K562 (cell line): Measurements from ENCODE around the gene CDCP1. TPM values are rescaled to one million over a fixed set of nuclear protein-coding genes. Genes with fewer than 3 reads are reported as not detected.
A peak's percentile ranks its signal among the peaks of the same experiment; 100 is the strongest.

Experiments used
- DMBX1 ChIP-seq: fragments of 250-450 bp; sonication (Bioruptor Pico); IDR thresholded peaks from 2 replicates; pipeline ENCODE4 v1.8.0; 2022; ENCODE audit warnings: inconsistent platforms, mild to moderate bottlenecking, moderate library complexity, borderline replicate concordance
- ESRRA ChIP-seq: fragments of 450-650 bp; IDR thresholded peaks from 2 replicates; pipeline ENCODE4 v1.6.1; 2014; ENCODE audit warnings: low read depth, mild to moderate bottlenecking, moderate library complexity, borderline replicate concordance
- FUS ChIP-seq: fragments of 200-400 bp; formaldehyde crosslinking; optimal IDR thresholded peaks from 2 replicates; pipeline ENCODE3; 2017; ENCODE audit warnings: low read depth, low read length
- IRF2 ChIP-seq: sonication (generic); formaldehyde crosslinking; IDR thresholded peaks from 2 replicates; pipeline ENCODE4 v1.8.1; 2022; ENCODE audit warnings: mild to moderate bottlenecking, missing genetic modification reagents
- KDM4B ChIP-seq, 2 experiments: fragments of 450-650 bp in 1 of 2; sonication (generic) in 1 of 2; IDR thresholded peaks; 2 replicates each; pipeline ENCODE4 v1.6.1; 2016 to 2017; ENCODE audit warnings: borderline replicate concordance in 2 of 2, antibody characterized with exemption in 1 of 2, low read depth in 1 of 2, mild to moderate bottlenecking in 1 of 2
- KLF1 ChIP-seq: fragments of 450-650 bp; IDR thresholded peaks from 2 replicates; pipeline ENCODE4 v1.6.1; 2016; ENCODE audit warnings: missing genetic modification characterization, missing compliant biosample characterization
- KLF6 ChIP-seq: fragments of 250-450 bp; sonication (Bioruptor Pico); IDR thresholded peaks from 2 replicates; pipeline ENCODE4 v1.4.0; 2020; ENCODE audit warnings: mild to moderate bottlenecking, moderate library complexity, borderline replicate concordance
- NFE2L1 ChIP-seq: fragments of 450-650 bp; IDR thresholded peaks from 2 replicates; pipeline ENCODE4 v1.6.1; 2016; ENCODE audit warnings: missing genetic modification characterization, low read depth, mild to moderate bottlenecking, missing compliant biosample characterization, moderate library complexity, borderline replicate concordance
- PHF8 ChIP-seq: fragments of 200-600 bp; sonication (generic); IDR thresholded peaks from 2 replicates; pipeline ENCODE4 v1.6.1; 2012; ENCODE audit warnings: mixed run types, mild to moderate bottlenecking, inconsistent platforms, low read length, moderate library complexity, borderline replicate concordance
- RBBP5 ChIP-seq: fragments of 200-600 bp; sonication (generic); IDR thresholded peaks from 2 replicates; pipeline ENCODE4 v1.6.1; 2012; ENCODE audit warnings: borderline replicate concordance, mild to moderate bottlenecking, low read length, control low read depth, inconsistent platforms; ENCODE audit not compliant: insufficient read depth, poor library complexity, severe bottlenecking
- RFX1 ChIP-seq: fragments of 450-650 bp; IDR thresholded peaks from 2 replicates; pipeline ENCODE4 v1.6.1; 2016; ENCODE audit warnings: mild to moderate bottlenecking, moderate library complexity
- SIRT6 ChIP-seq: IDR thresholded peaks from one replicate; pipeline ENCODE4 v1.6.1; 2012; ENCODE audit warnings: low read depth, mild to moderate bottlenecking, control low read depth, inconsistent platforms, low read length, moderate library complexity
- ZNF134 ChIP-seq: fragments of 250-450 bp; sonication (Bioruptor Pico); conservative IDR thresholded peaks from 2 replicates; pipeline ENCODE4 v1.4.0; 2020
- ZNF23 ChIP-seq: fragments of 250-450 bp; sonication (Bioruptor Pico); IDR thresholded peaks from 2 replicates; pipeline ENCODE4 v1.4.0; 2020; ENCODE audit warnings: mild to moderate bottlenecking
- ZNF395 ChIP-seq: fragments of 200-800 bp; sonication (Bioruptor generic); IDR thresholded peaks from 2 replicates; pipeline ENCODE4 v1.6.1; 2017; ENCODE audit warnings: missing genetic modification characterization, missing compliant biosample characterization
- ZNF444 ChIP-seq: fragments of 250-450 bp; sonication (Bioruptor Pico); IDR thresholded peaks from 2 replicates; pipeline ENCODE4 v1.4.0; 2020; ENCODE audit warnings: mild to moderate bottlenecking, moderate library complexity
- polyA plus RNA-seq, 8 experiments: library from polyadenylated mRNA; depleted of rRNA in 4 of 8; stranded (reverse) in 5 of 8; unstranded in 3 of 8; fragments of >200 nt; fragmentation: Nextera tagmentation in 2 of 8; fragmentation: Illumina TruSeq in 1 of 8; extraction: Ambion mirVana in 2 of 8; extraction: Trizol in 1 of 8; gene quantifications; 2 replicates each; pipeline versions ENCODE4 v1.2.1 to v1.2.3, GENCODE V29; 2011 to 2014; ENCODE audit warnings: inconsistent platforms in 1 of 8, missing spikeins in 1 of 8
- total RNA-seq, 7 experiments: library from RNA; depleted of rRNA in 6 of 7; stranded (reverse); fragments of >200 nt in 6 of 7; fragmentation: Illumina TruSeq in 2 of 7; extraction: Trizol in 2 of 7; gene quantifications; 2 replicates each; pipeline versions ENCODE4 v1.2.1 to v1.2.3, GENCODE V29; 2011 to 2021; ENCODE audit warnings: low replicate concordance in 1 of 7
- TF ChIP-seq, protein P1 (sequence below): fragments of 450-650 bp; formaldehyde crosslinking; IDR thresholded peaks from 2 replicates; pipeline ENCODE4 v1.4.0; 2022; ENCODE audit warnings: mild to moderate bottlenecking, moderate library complexity
- TF ChIP-seq, protein P2 (sequence below): fragments of 250-450 bp; sonication (Bioruptor Pico); IDR thresholded peaks from 2 replicates; pipeline ENCODE4 v1.4.0; 2020

CDCP1 gene
- total and polyA plus RNA-seq, 9 of the 15 experiments (the other 6 are each of a cell fraction or from before 2014, with no cell fraction given): 3.9 to 16.4 (median 5.2) TPM

GRCh38 chr3:45127130-45127822 lies 18.9 kb downstream of the CDCP1 start (continued):
- TF ChIP-seq, protein P1, sequence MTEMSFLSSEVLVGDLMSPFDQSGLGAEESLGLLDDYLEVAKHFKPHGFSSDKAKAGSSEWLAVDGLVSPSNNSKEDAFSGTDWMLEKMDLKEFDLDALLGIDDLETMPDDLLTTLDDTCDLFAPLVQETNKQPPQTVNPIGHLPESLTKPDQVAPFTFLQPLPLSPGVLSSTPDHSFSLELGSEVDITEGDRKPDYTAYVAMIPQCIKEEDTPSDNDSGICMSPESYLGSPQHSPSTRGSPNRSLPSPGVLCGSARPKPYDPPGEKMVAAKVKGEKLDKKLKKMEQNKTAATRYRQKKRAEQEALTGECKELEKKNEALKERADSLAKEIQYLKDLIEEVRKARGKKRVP (CRISPR knock-in tag): no peak
- TF ChIP-seq IRF2 (CRISPR knock-in tag): no peak
- no peak for TF ChIP-seq KLF6 (CRISPR knock-in tag)
- TF ChIP-seq PHF8: no peak
- no peak for TF ChIP-seq SIRT6
- no peak for TF ChIP-seq FUS
- no peak for TF ChIP-seq RFX1
- no peak for TF ChIP-seq KLF1 (tag)
- no peak for TF ChIP-seq NFE2L1
- no peak for TF ChIP-seq RBBP5
- no peak for TF ChIP-seq ZNF444
- TF ChIP-seq ESRRA: no peak
- no peak for TF ChIP-seq ZNF134 (CRISPR knock-in tag)
- TF ChIP-seq KDM4B (IDR thresholded peaks at IDR 0.05; ENCODE audit: borderline replicate concordance in 2 of 2, low read depth in 1 of 2): no peak
- TF ChIP-seq DMBX1 (CRISPR knock-in tag): peak; percentile 65; the same call in 1 of the 2 replicates
- 0 out of 2 replicates have a peak, but pooled peaks have one; percentile 36 for TF ChIP-seq ZNF395
- TF ChIP-seq, protein P2, sequence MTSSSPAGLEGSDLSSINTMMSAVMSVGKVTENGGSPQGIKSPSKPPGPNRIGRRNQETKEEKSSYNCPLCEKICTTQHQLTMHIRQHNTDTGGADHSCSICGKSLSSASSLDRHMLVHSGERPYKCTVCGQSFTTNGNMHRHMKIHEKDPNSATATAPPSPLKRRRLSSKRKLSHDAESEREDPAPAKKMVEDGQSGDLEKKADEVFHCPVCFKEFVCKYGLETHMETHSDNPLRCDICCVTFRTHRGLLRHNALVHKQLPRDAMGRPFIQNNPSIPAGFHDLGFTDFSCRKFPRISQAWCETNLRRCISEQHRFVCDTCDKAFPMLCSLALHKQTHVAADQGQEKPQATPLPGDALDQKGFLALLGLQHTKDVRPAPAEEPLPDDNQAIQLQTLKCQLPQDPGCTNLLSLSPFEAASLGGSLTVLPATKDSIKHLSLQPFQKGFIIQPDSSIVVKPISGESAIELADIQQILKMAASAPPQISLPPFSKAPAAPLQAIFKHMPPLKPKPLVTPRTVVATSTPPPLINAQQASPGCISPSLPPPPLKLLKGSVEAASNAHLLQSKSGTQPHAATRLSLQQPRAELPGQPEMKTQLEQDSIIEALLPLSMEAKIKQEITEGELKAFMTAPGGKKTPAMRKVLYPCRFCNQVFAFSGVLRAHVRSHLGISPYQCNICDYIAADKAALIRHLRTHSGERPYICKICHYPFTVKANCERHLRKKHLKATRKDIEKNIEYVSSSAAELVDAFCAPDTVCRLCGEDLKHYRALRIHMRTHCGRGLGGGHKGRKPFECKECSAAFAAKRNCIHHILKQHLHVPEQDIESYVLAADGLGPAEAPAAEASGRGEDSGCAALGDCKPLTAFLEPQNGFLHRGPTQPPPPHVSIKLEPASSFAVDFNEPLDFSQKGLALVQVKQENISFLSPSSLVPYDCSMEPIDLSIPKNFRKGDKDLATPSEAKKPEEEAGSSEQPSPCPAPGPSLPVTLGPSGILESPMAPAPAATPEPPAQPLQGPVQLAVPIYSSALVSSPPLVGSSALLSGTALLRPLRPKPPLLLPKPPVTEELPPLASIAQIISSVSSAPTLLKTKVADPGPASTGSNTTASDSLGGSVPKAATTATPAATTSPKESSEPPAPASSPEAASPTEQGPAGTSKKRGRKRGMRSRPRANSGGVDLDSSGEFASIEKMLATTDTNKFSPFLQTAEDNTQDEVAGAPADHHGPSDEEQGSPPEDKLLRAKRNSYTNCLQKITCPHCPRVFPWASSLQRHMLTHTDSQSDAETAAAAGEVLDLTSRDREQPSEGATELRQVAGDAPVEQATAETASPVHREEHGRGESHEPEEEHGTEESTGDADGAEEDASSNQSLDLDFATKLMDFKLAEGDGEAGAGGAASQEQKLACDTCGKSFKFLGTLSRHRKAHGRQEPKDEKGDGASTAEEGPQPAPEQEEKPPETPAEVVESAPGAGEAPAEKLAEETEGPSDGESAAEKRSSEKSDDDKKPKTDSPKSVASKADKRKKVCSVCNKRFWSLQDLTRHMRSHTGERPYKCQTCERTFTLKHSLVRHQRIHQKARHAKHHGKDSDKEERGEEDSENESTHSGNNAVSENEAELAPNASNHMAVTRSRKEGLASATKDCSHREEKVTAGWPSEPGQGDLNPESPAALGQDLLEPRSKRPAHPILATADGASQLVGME (CRISPR knock-in tag): no peak
- TF ChIP-seq ZNF23: no peak
